ENCODE data around the gene RPS6KA1. TPM values are rescaled to one million over a fixed set of nuclear protein-coding genes. Genes with fewer than 3 reads are reported as not detected.

RPS6KA1 gene
- total RNA-seq, 4 donors from 2014 or later = 10.7 to 37.2 (median 13.5) TPM

GRCh38 chr1:26516987-26517765 lies 12.4 kb upstream of the RPS6KA1 start:
- WGBS, 2 donors = 88 to 90% methylated on average over 4 of the region's 4 CpGs

GRCh38 chr1:26517766-26518049 lies 11.9 kb upstream of the RPS6KA1 start:
- Histone ChIP-seq H3K27ac (no peak overlapping the region), H3K27me3 (no peaks in the 10 kb centered on the region), H3K9me3 (no peaks in the 10 kb centered on the region), H3K4me3 (no peak overlapping the region), H3K4me1 (no peaks in the 10 kb centered on the region), H3K36me3 (no peaks in the 10 kb centered on the region)
- TF ChIP-seq CTCF (IDR thresholded peaks at IDR 0.05) (no peak), EP300 (IDR thresholded peaks at IDR 0.05) (no peak), POLR2A (IDR thresholded peaks at IDR 0.05) (no peak)
- 88 to 100% methylated on average over 1 of the region's 1 CpG for WGBS, 2 donors
- DNase-seq (ENCODE audit: low spot score in 2 of 2) = no peak

More at GRCh38 chr1:26516987-26517765, 12.4 kb upstream of the RPS6KA1 start:
- TF ChIP-seq CTCF (IDR thresholded peaks at IDR 0.05) (no peak), EP300 (IDR thresholded peaks at IDR 0.05) (no peak), POLR2A (IDR thresholded peaks at IDR 0.05) (no peak)
- Histone ChIP-seq H3K4me3 (no peak overlapping the region), H3K27ac (no peak overlapping the region), H3K36me3 (no peaks in the 10 kb centered on the region), H3K27me3 (no peaks in the 10 kb centered on the region), H3K4me1 (no peaks in the 10 kb centered on the region), H3K9me3 (no peaks in the 10 kb centered on the region)
- DNase-seq (ENCODE audit: low spot score in 2 of 2) = no peak

GRCh38 chr1:26518355-26518754 lies 11.2 kb upstream of the RPS6KA1 start:
- Histone ChIP-seq H3K27ac (no peak overlapping the region), H3K36me3 (no peaks in the 10 kb centered on the region), H3K4me3 (no peak overlapping the region), H3K9me3 (no peaks in the 10 kb centered on the region), H3K4me1 (no peaks in the 10 kb centered on the region), H3K27me3 (no peaks in the 10 kb centered on the region)
- no peak for TF ChIP-seq CTCF (IDR thresholded peaks at IDR 0.05)
- no peak for TF ChIP-seq EP300 (IDR thresholded peaks at IDR 0.05)
- TF ChIP-seq POLR2A (IDR thresholded peaks at IDR 0.05) = no peak
- DNase-seq (ENCODE audit: low spot score in 2 of 2) = no peak
- 87 to 88% methylated on average over 6 of the region's 6 CpGs for WGBS, 2 donors

- H3K27me3 ChIP-seq = peaks cover 0 to 9% of the 10 kb centered on the region in 2 donors
- no peaks in the 10 kb centered on the region for H3K4me1 ChIP-seq
- DNase-seq (ENCODE audit: low spot score in 2 of 2) = no peak
- no peak for TF ChIP-seq CTCF (IDR thresholded peaks at IDR 0.05)
- no peak for TF ChIP-seq POLR2A (IDR thresholded peaks at IDR 0.05)
- TF ChIP-seq EP300 (IDR thresholded peaks at IDR 0.05) = no peak
- no peaks in the 10 kb centered on the region for H3K9me3 ChIP-seq
- H3K27ac ChIP-seq = no peak overlapping the region
- H3K4me3 ChIP-seq = no peak overlapping the region
- WGBS, 2 donors = 83 to 86% methylated on average over 5 of the region's 5 CpGs
- no peaks in the 10 kb centered on the region for H3K36me3 ChIP-seq
These were observed 9.2 kb upstream of the RPS6KA1 start for GRCh38 chr1:26520339-26520738.

- TF ChIP-seq CTCF (IDR thresholded peaks at IDR 0.05) (no peak), POLR2A (IDR thresholded peaks at IDR 0.05) (no peak), EP300 (IDR thresholded peaks at IDR 0.05) (no peak)
- Histone ChIP-seq H3K27me3 (peaks cover 0 to 9% of the 10 kb centered on the region in 2 donors), H3K4me1 (no peaks in the 10 kb centered on the region), H3K36me3 (no peaks in the 10 kb centered on the region), H3K9me3 (no peaks in the 10 kb centered on the region), H3K27ac (no peak overlapping the region), H3K4me3 (no peak overlapping the region)
- 70 to 77% methylated on average over 14 of the region's 14 CpGs for WGBS, 2 donors
- no peak for DNase-seq (ENCODE audit: low spot score in 2 of 2)
These were observed 7.9 kb upstream of the RPS6KA1 start for GRCh38 chr1:26521669-26522030.

Measured in tibial nerve (tissue), 4 donors.